Heart left ventricle (tissue), 16 donors: ENCODE measurements around the gene HLCS. TPM values are rescaled to one million over a fixed set of nuclear protein-coding genes. Genes with fewer than 3 reads are reported as not detected.

ENCODE experiments used
- ATAC-seq, 4 donors: fragments of 200-7000 bp; cut with Tn5 transposase; one replicate each; pipeline ENCODE4 v1.9.1; 2020 to 2022; ENCODE audit warnings: moderate library complexity in 4 of 4, mild to moderate bottlenecking in 3 of 4, moderate number of reproducible peaks in 1 of 4
- DNase-seq, 5 donors: peaks; one replicate each; pipeline ENCODE4 v3.0.0-alpha.2; 2020
- H3K27ac ChIP-seq, 12 donors: fragments of 200-600 bp; sonication (generic) in 4 of 12; one replicate each; pipeline versions ENCODE4 v1.5.0 to v1.8.0; 2016 to 2022; ENCODE audit warnings: mild to moderate bottlenecking in 2 of 12
- H3K27me3 ChIP-seq, 9 donors: fragments of 200-600 bp; sonication (generic) in 2 of 9; one replicate each; pipeline versions ENCODE4 v1.5.1 to v1.8.0; 2016 to 2022; ENCODE audit warnings: mild to moderate bottlenecking in 3 of 9
- H3K36me3 ChIP-seq, 9 donors: fragments of 200-600 bp; sonication (generic) in 2 of 9; one replicate each; pipeline versions ENCODE4 v1.5.0 to v1.8.0; 2018 to 2022; ENCODE audit warnings: mild to moderate bottlenecking in 2 of 9
- H3K4me1 ChIP-seq, 12 donors: fragments of 200-600 bp; sonication (generic) in 4 of 12; one replicate each; pipeline versions ENCODE4 v1.5.0 to v1.8.0; 2016 to 2022; ENCODE audit warnings: mild to moderate bottlenecking in 3 of 12
- H3K4me3 ChIP-seq, 12 donors: fragments of 200-600 bp; sonication (generic) in 4 of 12; one replicate each; pipeline versions ENCODE4 v1.5.0 to v1.8.0; 2017 to 2022; ENCODE audit warnings: mild to moderate bottlenecking in 9 of 12, moderate library complexity in 4 of 12
- H3K9me3 ChIP-seq, 12 donors: fragments of 200-600 bp; sonication (generic) in 4 of 12; one replicate each; pipeline versions ENCODE4 v1.5.0 to v1.8.0; 2016 to 2022; ENCODE audit warnings: mild to moderate bottlenecking in 1 of 12
- POLR2A ChIP-seq, 2 donors: fragments of 450-650 bp; IDR thresholded peaks; one replicate each; pipeline ENCODE4 v1.6.1; 2017; ENCODE audit warnings: antibody characterized with exemption in 2 of 2, mild to moderate bottlenecking in 2 of 2, moderate library complexity in 2 of 2
- WGBS, 4 donors: extraction: QIAGEN DNeasy Blood & Tissue Kit in 2 of 4; methylation state at CpG; one replicate each; pipeline versions ENCODE4 v1.1.5 to v1.1.7; 2013 to 2018; 5-methylcytosine and 5-hydroxymethylcytosine counted together
- intact Hi-C, 10 donors: fragments of 100-400 bp; cut with DNase I; formaldehyde crosslinking; loops; one replicate each; pipeline versions ENCODE4 v1.11.1 to v1.14.2; 2022
- polyA plus RNA-seq, 2 donors: library from polyadenylated mRNA; stranded (reverse); fragments of 200-250 nt; gene quantifications; one replicate each; pipeline ENCODE4 v1.2.3, GENCODE V29; 2013
- total RNA-seq, 9 donors: library from RNA; depleted of rRNA in 2 of 9; stranded (reverse); fragments of >200 nt in 2 of 9; fragmentation: NEBNext Ultra II Directional in 3 of 9; extraction: Animal tissue kit (Norgen Biotek cat#: 25700) in 3 of 9; gene quantifications; one replicate each; pipeline versions ENCODE4 v1.1.0 to v1.2.4, GENCODE V29; 2016 to 2023
- TF ChIP-seq, protein P1 (sequence below), 12 donors: fragments of 200-600 bp; sonication (generic) in 4 of 12; IDR thresholded peaks; one replicate each; pipeline versions ENCODE4 v1.5.0 to v1.8.0; 2018 to 2022; ENCODE audit warnings: antibody characterized with exemption in 12 of 12, mild to moderate bottlenecking in 5 of 12
- donor health status: ischemic (EF 13 %, LVEDD 7.1; RV severe dilation, severe dysfunction).
- donor health status: healthy with polysubstance abuse.
- donor health status: DM: no; HTN: yes; CAD: no.
- donor health status: DM: no; HTN: no; CAD: no.
- donor health status: ischemic (EF 25% LVEDD 6.9; RV normal size, moderate dysfunction).
- donor health status: ischemic (EF 25% LVEDD 5.7; RV mildly dilated, moderate dysfunction).
- donor health status: healthy.
- donor health status: DM: yes; HTN: yes; CAD: no.
- donor health status: ischemic (EF 35%, LVEDD 5.7; RV mildly dilated, moderate dysfunction).
- donor health status: nonischemic (EF 11% LVEDD 7.7; RV severe dilation, severe dysfunction).
- donor health status: DM: yes; HTN: yes; CAD: no.
- donor health status: PGD.
- donor health status: ischemic (EF 29% LVEDD 5.4; RV normal size, mild dysfunction).
- donor health status: nonischemic (EF 23%, LVEDD 6.1; RV moderate dilation, normal function).

HLCS gene
- total and polyA plus RNA-seq, 11 donors, result 1.8 to 15.2 (median 6.2) TPM

DNA sequence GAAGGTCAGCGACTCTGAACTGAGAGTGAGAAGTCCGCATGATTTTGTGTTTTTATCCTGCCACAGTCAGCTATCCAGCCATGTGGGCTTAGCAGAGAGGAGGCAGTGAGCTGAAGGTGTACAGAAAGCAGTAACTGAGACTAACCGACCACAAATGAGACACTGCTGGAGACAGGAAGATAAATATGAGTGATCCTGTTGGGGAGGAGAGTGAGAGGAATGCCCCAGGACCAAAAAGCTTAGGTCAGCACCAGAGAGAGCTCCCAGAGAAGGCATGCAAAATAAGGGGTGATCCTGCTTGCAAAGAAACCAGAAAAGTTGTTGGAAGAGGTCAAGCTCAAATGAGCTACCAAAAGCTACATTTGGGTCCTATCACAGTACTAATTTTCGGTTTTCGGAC is 63.7 kb downstream of the HLCS start:
- H3K9me3 ChIP-seq, result no peaks in the 10 kb centered on the region
- no peak overlapping the region for H3K27ac ChIP-seq
- intact Hi-C loops, result no loop called here
- H3K36me3 ChIP-seq, result no peaks in the 10 kb centered on the region
- H3K4me3 ChIP-seq, result no peak overlapping the region
- no peaks in the 10 kb centered on the region for H3K27me3 ChIP-seq
- TF ChIP-seq, protein P1, sequence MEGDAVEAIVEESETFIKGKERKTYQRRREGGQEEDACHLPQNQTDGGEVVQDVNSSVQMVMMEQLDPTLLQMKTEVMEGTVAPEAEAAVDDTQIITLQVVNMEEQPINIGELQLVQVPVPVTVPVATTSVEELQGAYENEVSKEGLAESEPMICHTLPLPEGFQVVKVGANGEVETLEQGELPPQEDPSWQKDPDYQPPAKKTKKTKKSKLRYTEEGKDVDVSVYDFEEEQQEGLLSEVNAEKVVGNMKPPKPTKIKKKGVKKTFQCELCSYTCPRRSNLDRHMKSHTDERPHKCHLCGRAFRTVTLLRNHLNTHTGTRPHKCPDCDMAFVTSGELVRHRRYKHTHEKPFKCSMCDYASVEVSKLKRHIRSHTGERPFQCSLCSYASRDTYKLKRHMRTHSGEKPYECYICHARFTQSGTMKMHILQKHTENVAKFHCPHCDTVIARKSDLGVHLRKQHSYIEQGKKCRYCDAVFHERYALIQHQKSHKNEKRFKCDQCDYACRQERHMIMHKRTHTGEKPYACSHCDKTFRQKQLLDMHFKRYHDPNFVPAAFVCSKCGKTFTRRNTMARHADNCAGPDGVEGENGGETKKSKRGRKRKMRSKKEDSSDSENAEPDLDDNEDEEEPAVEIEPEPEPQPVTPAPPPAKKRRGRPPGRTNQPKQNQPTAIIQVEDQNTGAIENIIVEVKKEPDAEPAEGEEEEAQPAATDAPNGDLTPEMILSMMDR (IDR thresholded peaks at IDR 0.05), result no peak
- TF ChIP-seq POLR2A (IDR thresholded peaks at IDR 0.05), result no peak
- DNase-seq (no peak), ATAC-seq (no peak)
- no peaks in the 10 kb centered on the region for H3K4me1 ChIP-seq
- WGBS, 4 donors, result 77 to 86% (median 82%) methylated on average over 5 of the region's 5 CpGs

DNA sequence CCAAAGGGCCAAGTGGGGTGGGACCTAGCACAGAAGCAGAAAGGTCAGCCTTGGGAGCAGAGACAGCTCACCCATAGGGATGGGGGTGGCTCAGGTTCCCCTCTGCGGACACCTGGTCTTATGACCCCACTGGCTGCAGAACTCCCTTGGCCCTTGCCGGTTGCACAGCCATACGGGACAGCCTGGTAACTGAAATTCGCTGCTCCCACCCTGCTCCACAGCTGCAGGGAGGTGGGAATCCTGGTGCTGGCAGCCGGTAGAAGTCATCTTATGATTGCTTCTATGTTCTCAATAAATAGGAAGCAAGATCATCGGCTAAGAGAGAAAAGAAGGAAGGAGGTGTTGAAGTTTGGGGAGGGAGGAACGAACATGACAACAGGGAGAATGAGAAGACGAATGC is 64.1 kb downstream of the HLCS start:
- no peaks in the 10 kb centered on the region for H3K4me1 ChIP-seq
- ATAC-seq (no peak), DNase-seq (no peak)
- no peaks in the 10 kb centered on the region for H3K9me3 ChIP-seq
- no peaks in the 10 kb centered on the region for H3K36me3 ChIP-seq
- no peak overlapping the region for H3K27ac ChIP-seq
- H3K4me3 ChIP-seq, result no peak overlapping the region
- 86 to 95% (median 92%) methylated on average over 8 of the region's 8 CpGs for WGBS, 4 donors
- intact Hi-C loops, result no loop called here
- TF ChIP-seq POLR2A (IDR thresholded peaks at IDR 0.05), result no peak
- TF ChIP-seq, protein P1 (IDR thresholded peaks at IDR 0.05), result no peak
- H3K27me3 ChIP-seq, result no peaks in the 10 kb centered on the region

DNA sequence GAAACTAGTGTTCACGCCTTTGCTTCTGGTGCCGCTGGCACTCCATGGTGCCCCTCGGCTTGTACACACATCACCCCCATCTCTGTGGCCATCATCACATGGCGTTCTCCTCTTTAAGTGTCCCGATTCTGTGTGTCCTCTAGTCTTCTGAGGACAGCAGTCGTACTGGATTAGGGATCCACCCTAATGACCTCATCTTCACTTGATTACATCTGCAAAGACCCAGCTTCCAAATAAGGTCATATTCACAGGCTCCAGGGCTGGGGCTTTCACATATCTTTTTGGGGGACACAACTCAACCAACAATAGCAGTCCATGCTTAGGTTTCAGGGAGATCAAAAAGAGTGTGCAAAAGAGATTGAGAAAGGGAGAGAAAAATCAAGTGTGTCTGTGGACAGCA is 64.9 kb downstream of the HLCS start:
- ATAC-seq, result no peak
- Histone ChIP-seq H3K27ac (no peak overlapping the region), H3K4me3 (no peak overlapping the region), H3K4me1 (no peaks in the 10 kb centered on the region), H3K9me3 (no peaks in the 10 kb centered on the region), H3K27me3 (no peaks in the 10 kb centered on the region), H3K36me3 (peaks cover 0 to 3% (median 0%) of the 10 kb centered on the region in 9 donors)
- TF ChIP-seq POLR2A (IDR thresholded peaks at IDR 0.05), result no peak
- TF ChIP-seq, protein P1 (IDR thresholded peaks at IDR 0.05), result no peak
- intact Hi-C loops, result no loop called here
- DNase-seq, result no peak
- WGBS, 4 donors, result 78 to 95% (median 89%) methylated on average over 6 of the region's 6 CpGs

DNA sequence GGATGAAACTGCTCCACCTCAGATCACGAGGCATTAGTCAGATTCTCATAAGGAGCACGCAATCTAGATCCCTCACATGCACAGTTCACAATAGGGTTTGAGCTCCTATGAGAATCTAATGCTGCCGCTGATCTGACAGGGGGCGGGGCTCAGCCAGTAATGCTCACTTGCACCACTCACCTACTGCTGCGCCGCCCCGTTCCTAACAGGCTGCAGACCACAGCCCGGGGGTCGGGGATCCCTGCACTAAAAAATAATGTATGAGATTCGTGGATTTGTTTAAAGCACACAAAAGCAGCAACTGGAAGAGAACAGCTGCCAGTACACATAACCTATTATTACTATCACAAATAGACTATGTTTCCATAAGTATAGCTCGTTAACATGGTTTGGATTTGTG is 72.9 kb downstream of the HLCS start:
- H3K36me3 ChIP-seq, result peaks cover 0 to 11% (median 3%) of the 10 kb centered on the region in 9 donors
- intact Hi-C loops, result no loop called here

More for the DNA sequence above, 72.9 kb downstream of the HLCS start:
- Histone ChIP-seq H3K27ac (no peak overlapping the region), H3K9me3 (no peaks in the 10 kb centered on the region), H3K4me1 (peaks cover 0 to 22% (median 3%) of the 10 kb centered on the region in 12 donors), H3K27me3 (no peaks in the 10 kb centered on the region), H3K4me3 (no peak overlapping the region)
- WGBS, 4 donors, result 97 to 99% (median 98%) methylated on average over 11 of the region's 11 CpGs
- ATAC-seq (no peak), DNase-seq (no peak)
- TF ChIP-seq, protein P1 (IDR thresholded peaks at IDR 0.05), result no peak
- TF ChIP-seq POLR2A (IDR thresholded peaks at IDR 0.05), result no peak
